GM23248 (cell line): ENCODE data around the gene CFLAR. TPM values are rescaled to one million over a fixed set of nuclear protein-coding genes. Genes with fewer than 3 reads are reported as not detected.

Experiments used
- DNase-seq: peaks from one replicate; pipeline ENCODE4 v3.0.0-alpha.2; 2015
- H2AFZ ChIP-seq: fragments of 200-600 bp; sonication (generic); 2 replicates; pipeline ENCODE4 v1.6.1; 2016; ENCODE audit warnings: antibody characterized with exemption
- H3F3A ChIP-seq: fragments of 200-600 bp; sonication (generic); 2 replicates; pipeline ENCODE4 v1.6.1; 2016; ENCODE audit warnings: mild to moderate bottlenecking, antibody characterized with exemption, mixed run types; ENCODE audit not compliant: insufficient read depth
- H3K27ac ChIP-seq: fragments of 200-600 bp; sonication (generic); 2 replicates; pipeline ENCODE4 v1.5.1; 2016; ENCODE audit warnings: mild to moderate bottlenecking
- H3K27me3 ChIP-seq: fragments of 200-600 bp; sonication (generic); replicated peaks from 2 replicates; pipeline ENCODE4 v1.6.1; 2016; ENCODE audit warnings: mild to moderate bottlenecking; ENCODE audit not compliant: insufficient read depth
- H3K36me3 ChIP-seq: fragments of 200-600 bp; sonication (generic); 2 replicates; pipeline ENCODE4 v1.6.1; 2016; ENCODE audit warnings: low read depth, mild to moderate bottlenecking
- H3K4me1 ChIP-seq: fragments of 200-600 bp; sonication (generic); 2 replicates; pipeline ENCODE4 v1.6.1; 2016; ENCODE audit warnings: mild to moderate bottlenecking; ENCODE audit not compliant: insufficient read depth
- H3K4me2 ChIP-seq: fragments of 200-600 bp; sonication (generic); one replicate; pipeline ENCODE4 v1.6.1; 2016; ENCODE audit warnings: mild to moderate bottlenecking; ENCODE audit not compliant: unreplicated experiment
- H3K4me3 ChIP-seq: fragments of 200-600 bp; sonication (generic); 2 replicates; pipeline ENCODE4 v1.5.1; 2016; ENCODE audit warnings: mild to moderate bottlenecking
- H3K79me2 ChIP-seq: fragments of 200-600 bp; sonication (generic); 2 replicates; pipeline ENCODE4 v1.6.1; 2016; ENCODE audit warnings: mild to moderate bottlenecking; ENCODE audit not compliant: insufficient read depth
- H3K9ac ChIP-seq: fragments of 200-600 bp; sonication (generic); 2 replicates; pipeline ENCODE4 v1.6.1; 2016; ENCODE audit warnings: mild to moderate bottlenecking
- H3K9me2 ChIP-seq: fragments of 200-600 bp; sonication (generic); 2 replicates; pipeline ENCODE4 v1.6.1; 2016; ENCODE audit warnings: mixed run types, mild to moderate bottlenecking, moderate library complexity; ENCODE audit not compliant: insufficient read depth
- H3K9me3 ChIP-seq: fragments of 200-600 bp; sonication (generic); one replicate; pipeline ENCODE4 v1.6.1; 2017; ENCODE audit warnings: low read depth
- H4K20me1 ChIP-seq: fragments of 200-600 bp; sonication (generic); 2 replicates; pipeline ENCODE4 v1.6.0; 2016; ENCODE audit not compliant: insufficient read depth
- EZH2 ChIP-seq: fragments of 200-600 bp; sonication (generic); IDR thresholded peaks from 2 replicates; pipeline ENCODE4 v1.6.1; 2018; ENCODE audit warnings: antibody characterized with exemption, mild to moderate bottlenecking; ENCODE audit not compliant: insufficient read depth, poor library complexity, severe bottlenecking
- EZH2phosphoT487 ChIP-seq: fragments of 200-600 bp; sonication (generic); IDR thresholded peaks from 2 replicates; pipeline ENCODE4 v1.6.1; 2018; ENCODE audit warnings: antibody characterized with exemption, moderate library complexity, mild to moderate bottlenecking, low read depth; ENCODE audit not compliant: insufficient read depth
- WGBS, 2 experiments: methylation state at CpG; one replicate each; pipeline ENCODE4 v1.1.6; 2015 to 2017; ENCODE audit warnings: low lambda C conversion rate in 2 of 2, low coverage in 1 of 2; ENCODE audit errors: missing lambda C conversion rate in 2 of 2; 5-methylcytosine and 5-hydroxymethylcytosine counted together
- in situ Hi-C: fragments of 300-500 bp; cut with MboI; formaldehyde crosslinking; loops from 2 replicates; pipeline ENCODE4 v1.15.0; 2020
- polyA plus RNA-seq: library from polyadenylated mRNA; unstranded; fragments of >200 nt; fragmentation: Nextera tagmentation; extraction: Ambion mirVana; gene quantifications from 2 replicates; pipeline ENCODE4 v1.2.1, GENCODE V29; 2016
- total RNA-seq: library from RNA; depleted of rRNA; stranded (reverse); fragments of >200 nt; shearing (Covaris generic); gene quantifications from 2 replicates; pipeline ENCODE4 v1.2.3, GENCODE V29; 2014

CFLAR gene
- total and polyA plus RNA-seq, 2 experiments from 2014 or later, result 46.1 to 47.2 TPM

DNA sequence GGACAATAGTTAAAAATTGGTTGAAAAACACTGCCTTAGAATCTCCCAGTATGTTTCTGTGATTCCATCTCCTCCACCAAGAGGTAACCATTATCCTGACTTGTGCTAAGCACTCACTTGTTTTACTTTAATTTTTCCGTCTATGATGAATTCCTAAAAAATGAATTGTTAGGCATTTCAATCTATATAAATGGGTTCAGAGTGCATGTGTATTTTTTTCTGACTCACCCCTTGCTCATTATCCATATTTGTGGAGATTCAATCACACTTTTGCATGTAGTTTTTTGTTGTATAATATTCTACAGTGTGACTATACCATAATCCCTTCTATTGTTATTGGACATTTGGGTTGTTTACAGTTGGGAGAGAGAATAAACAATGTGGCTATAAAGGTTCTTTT, 42.9 kb upstream of the CFLAR start:
- Histone ChIP-seq H3K4me3 (peak overlapping the region; percentile 97), H3K9me2 (no peaks in the 10 kb centered on the region), H3K4me1 (peaks cover 33% of the 10 kb centered on the region), H4K20me1 (no peaks in the 10 kb centered on the region), H3K27me3 (no peaks in the 10 kb centered on the region), H3K4me2 (peak overlapping the region; percentile 97), H3K79me2 (peaks cover 99% of the 10 kb centered on the region), H3K36me3 (no peaks in the 10 kb centered on the region), H3F3A (no peaks in the 10 kb centered on the region), H3K27ac (no peak overlapping the region), H3K9ac (peak overlapping the region; percentile 90; the same call in 1 of the 2 replicates), H3K9me3 (no peaks in the 10 kb centered on the region), H2AFZ (no peak overlapping the region)
- in situ Hi-C loops, result loop anchor here (10.0 kb wide), 1 partner anchor 102 kb away; no protein-coding TSS in a partner anchor
- no peak for TF ChIP-seq EZH2
- TF ChIP-seq EZH2phosphoT487, result no peak
- WGBS, 2 experiments, result 83 to 88% methylated on average over 1 of the region's 1 CpG
- DNase-seq, result no peak

DNA sequence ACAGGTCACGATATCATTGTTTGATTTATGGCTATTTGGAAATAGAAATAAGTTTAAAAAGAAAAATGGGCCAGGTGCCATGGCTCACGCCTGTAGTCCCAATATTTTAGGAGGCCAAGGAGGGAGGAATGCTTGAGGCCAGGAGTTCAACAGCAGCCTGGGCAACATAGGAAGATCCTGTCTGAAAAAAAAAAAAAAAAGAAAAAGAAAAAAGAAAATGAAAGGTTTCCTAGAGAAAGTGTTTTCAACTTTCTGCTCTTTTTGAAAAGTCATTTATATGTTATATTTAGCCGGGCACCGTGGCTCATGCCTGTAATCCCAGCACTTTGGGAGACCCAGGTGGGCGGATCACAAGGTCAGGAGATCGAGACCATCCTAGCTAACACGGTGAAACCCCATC, 41.0 kb upstream of the CFLAR start:
- in situ Hi-C loops, result loop anchor here (10.0 kb wide), 1 partner anchor 100 kb away; no protein-coding TSS in a partner anchor
- Histone ChIP-seq H3K9ac (no peak overlapping the region), H3K79me2 (peaks cover 86% of the 10 kb centered on the region), H3K4me2 (no peak overlapping the region), H3K9me2 (no peaks in the 10 kb centered on the region), H2AFZ (no peak overlapping the region), H3K36me3 (peaks cover 6% of the 10 kb centered on the region; the same call in 1 of the 2 replicates), H3K4me3 (no peak overlapping the region), H3K27me3 (no peaks in the 10 kb centered on the region), H4K20me1 (no peaks in the 10 kb centered on the region), H3K9me3 (no peaks in the 10 kb centered on the region), H3F3A (peaks cover 5% of the 10 kb centered on the region; the same call in 1 of the 2 replicates), H3K4me1 (peaks cover 15% of the 10 kb centered on the region), H3K27ac (no peak overlapping the region)
- DNase-seq, result no peak
- WGBS, 2 experiments, result 80 to 81% methylated on average over 7 of the region's 7 CpGs
- TF ChIP-seq EZH2phosphoT487 (no peak), EZH2 (no peak)

DNA sequence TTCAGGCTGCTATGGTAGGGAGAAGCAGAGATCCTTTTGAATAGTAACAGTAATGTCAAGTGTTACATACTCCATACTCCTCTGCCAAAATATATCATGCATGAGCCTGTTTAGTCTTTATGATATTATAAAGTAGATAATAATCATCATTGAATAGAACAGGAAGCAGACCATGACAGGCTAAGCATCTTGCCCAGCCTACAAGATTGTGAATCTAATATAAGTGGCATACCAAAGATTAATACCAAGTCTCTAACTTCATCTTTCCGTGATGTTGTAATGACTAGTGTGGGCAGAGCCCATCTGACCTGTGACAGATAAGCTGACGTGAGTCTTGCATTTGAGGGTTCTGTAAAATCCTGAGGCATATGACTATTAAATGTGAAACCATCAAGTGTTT, 31.1 kb upstream of the CFLAR start:
- Histone ChIP-seq H3F3A (peaks cover 4% of the 10 kb centered on the region; the same call in 1 of the 2 replicates), H4K20me1 (no peaks in the 10 kb centered on the region), H3K4me3 (no peak overlapping the region), H3K9me3 (no peaks in the 10 kb centered on the region), H3K27ac (no peak overlapping the region), H3K79me2 (peaks cover 32% of the 10 kb centered on the region), H3K27me3 (no peaks in the 10 kb centered on the region), H3K4me1 (no peaks in the 10 kb centered on the region), H3K9ac (no peak overlapping the region), H3K36me3 (peaks cover 13% of the 10 kb centered on the region), H2AFZ (no peak overlapping the region), H3K4me2 (no peak overlapping the region), H3K9me2 (no peaks in the 10 kb centered on the region)
- WGBS, 2 experiments, result 97 to 98% methylated on average over 2 of the region's 2 CpGs
- TF ChIP-seq EZH2phosphoT487 (no peak), EZH2 (no peak)
- no peak for DNase-seq
- in situ Hi-C loops, result no loop called here

GRCh38 chr2:201090574-201090973, 25.4 kb upstream of the CFLAR start:
- Histone ChIP-seq H3K9me2 (no peaks in the 10 kb centered on the region), H3K27me3 (no peaks in the 10 kb centered on the region), H4K20me1 (no peaks in the 10 kb centered on the region), H3K36me3 (peaks cover 6% of the 10 kb centered on the region; the same call in 1 of the 2 replicates), H3K27ac (no peak overlapping the region), H2AFZ (no peak overlapping the region), H3K79me2 (no peaks in the 10 kb centered on the region), H3F3A (no peaks in the 10 kb centered on the region), H3K4me1 (no peaks in the 10 kb centered on the region), H3K4me3 (no peak overlapping the region), H3K9me3 (no peaks in the 10 kb centered on the region), H3K4me2 (no peak overlapping the region), H3K9ac (no peak overlapping the region)
- 94 to 99% methylated on average over 4 of the region's 4 CpGs for WGBS, 2 experiments
- TF ChIP-seq EZH2phosphoT487 (no peak), EZH2 (no peak)
- in situ Hi-C loops, result no loop called here
- DNase-seq, result no peak
